ENCODE measurements around the gene CTR9.
A peak's percentile ranks its signal among the peaks of the same experiment; 100 is the strongest.
"Not testable (repeated sequence)": the region's sequence is repeated elsewhere in the genome, so short reads cannot be mapped to it uniquely, and the experiment has no call there.

The CTR9 gene

GRCh38 chr11:10785146-10785474 is 34.1 kb downstream of the CTR9 start:
- no peak for DNase-seq

- DNase-seq: no peak
Observed at GRCh38 chr11:10786451-10786850, 35.4 kb downstream of the CTR9 start.

- DNase-seq: peak; percentile 70 to 75 (median 72)
Observed at GRCh38 chr11:10792385-10793068, 41.5 kb downstream of the CTR9 start.

- no peak for DNase-seq
Observed at GRCh38 chr11:10793470-10794255, 42.6 kb downstream of the CTR9 start.

GRCh38 chr11:10796191-10796590 is 45.1 kb downstream of the CTR9 start:
- no peak for DNase-seq

- no peak for DNase-seq
Observed at GRCh38 chr11:10797001-10797400, 46.0 kb downstream of the CTR9 start.

GRCh38 chr11:10797531-10797930 is 46.5 kb downstream of the CTR9 start:
- DNase-seq: no peak

- DNase-seq: no peak
Observed at GRCh38 chr11:10798330-10798928, 47.4 kb downstream of the CTR9 start.

GRCh38 chr11:10800292-10800691 is 49.2 kb downstream of the CTR9 start:
- DNase-seq: no peak

- no peak for DNase-seq
Observed at GRCh38 chr11:10803676-10804075, 52.6 kb downstream of the CTR9 start.

- no peak for DNase-seq
Observed at GRCh38 chr11:10805741-10806140, 54.7 kb downstream of the CTR9 start.

GRCh38 chr11:10806206-10806605 is 55.2 kb downstream of the CTR9 start:
- no peak for DNase-seq

GRCh38 chr11:10807493-10808234 is 56.6 kb downstream of the CTR9 start:
- DNase-seq: peak; percentile 16 to 27 (median 20)

- DNase-seq: peak in 1 of 4 experiments; percentile 32
Observed at GRCh38 chr11:10808235-10808552, 57.1 kb downstream of the CTR9 start.

- peak; percentile 94 to 97 (median 96) for DNase-seq
Observed at GRCh38 chr11:10808553-10809372, 57.7 kb downstream of the CTR9 start, which contains the start of gene EIF4G2. Gene EIF4G2, minus strand, starts transcription at chr11:10808926.

- DNase-seq: peak in 3 of 4 experiments; percentile 22 to 46 (median 41)
Observed at GRCh38 chr11:10809373-10810160, 58.5 kb downstream of the CTR9 start.

- no peak for DNase-seq
Observed at GRCh38 chr11:10813945-10814344, 62.9 kb downstream of the CTR9 start.

GRCh38 chr11:10818594-10818993 is 67.5 kb downstream of the CTR9 start:
- DNase-seq: no peak

GRCh38 chr11:10822491-10822890 is 71.4 kb downstream of the CTR9 start:
- DNase-seq: not testable (repeated sequence)

GRCh38 chr11:10823152-10823579 is 72.1 kb downstream of the CTR9 start:
- DNase-seq: no peak

- DNase-seq: no peak
Observed at GRCh38 chr11:10824888-10825287, 73.8 kb downstream of the CTR9 start.

GRCh38 chr11:10828402-10828801 is 77.4 kb downstream of the CTR9 start:
- no peak for DNase-seq

Data from activated CD4-positive, CD25-positive, alpha-beta regulatory T cell (primary cell).